GM06990 (cell line): ENCODE results near the gene CCL17.
A peak's percentile ranks its signal among the peaks of the same experiment; 100 is the strongest.

ENCODE experiments used
- DNase-seq: peaks from one replicate; pipeline ENCODE4 v3.0.0-alpha.2; 2011; ENCODE audit not compliant: insufficient read length; ENCODE audit errors: extremely low read depth
- H3K27me3 ChIP-seq: replicated peaks from 2 replicates; pipeline ENCODE4 v1.6.0; 2011; ENCODE audit warnings: low read length; ENCODE audit not compliant: control insufficient read depth, insufficient read depth
- H3K36me3 ChIP-seq: 2 replicates; pipeline ENCODE4 v1.5.1; 2011; ENCODE audit warnings: low read length; ENCODE audit not compliant: control insufficient read depth, insufficient read depth
- H3K4me3 ChIP-seq: replicated peaks from 2 replicates; pipeline ENCODE4 v1.5.1; 2011; ENCODE audit warnings: low read depth, mild to moderate bottlenecking, control low read depth, low read length
- CTCF ChIP-seq: IDR thresholded peaks from 2 replicates; pipeline ENCODE4 v1.5.1; 2011; ENCODE audit warnings: low read length, control low read depth, mild to moderate bottlenecking, inconsistent platforms; ENCODE audit not compliant: insufficient read depth, poor library complexity, severe bottlenecking

CCL17 gene

GRCh38 chr16:57358527-57359095 lies 46.0 kb upstream of the CCL17 start, which contains the start of gene CCL22:
Gene CCL22 (plus strand): TSS chr16:57358783. CDS start chr16:57358817, 34 bp downstream.
- no peak for TF ChIP-seq CTCF
- peak; percentile 52 for DNase-seq
- Histone ChIP-seq H3K36me3 (peaks cover 4% of the 10 kb centered on the region), H3K4me3 (peak within 1 kb of the TSS; percentile 69), H3K27me3 (no peaks in the 10 kb centered on the region)

- no peak for DNase-seq
- H3K4me3 ChIP-seq = peak overlapping the region; percentile 69
- H3K27me3 ChIP-seq = no peaks in the 10 kb centered on the region
- no peak for TF ChIP-seq CTCF
- H3K36me3 ChIP-seq = peaks cover 5% of the 10 kb centered on the region
Measured at GRCh38 chr16:57360321-57360935, 44.1 kb upstream of the CCL17 start.

- Histone ChIP-seq H3K4me3 (peak overlapping the region; percentile 37), H3K36me3 (peaks cover 5% of the 10 kb centered on the region), H3K27me3 (no peaks in the 10 kb centered on the region)
- no peak for TF ChIP-seq CTCF
- no peak for DNase-seq
Measured at GRCh38 chr16:57361404-57361803, 43.2 kb upstream of the CCL17 start.

- no peak for TF ChIP-seq CTCF
- Histone ChIP-seq H3K4me3 (no peak overlapping the region), H3K27me3 (no peaks in the 10 kb centered on the region), H3K36me3 (peaks cover 5% of the 10 kb centered on the region)
- DNase-seq = no peak
Measured at GRCh38 chr16:57364143-57364542, 40.4 kb upstream of the CCL17 start.

GRCh38 chr16:57366544-57367040 lies 38.0 kb upstream of the CCL17 start:
- DNase-seq = no peak
- Histone ChIP-seq H3K4me3 (no peak overlapping the region), H3K27me3 (no peaks in the 10 kb centered on the region), H3K36me3 (peaks cover 5% of the 10 kb centered on the region)
- no peak for TF ChIP-seq CTCF
